PFSK-1 (cell line): ENCODE results near the gene MAPK13.

ENCODE experiments used
- FOXP2 ChIP-seq: optimal IDR thresholded peaks from 2 replicates; pipeline ENCODE3; 2011; ENCODE audit warnings: borderline replicate concordance, control low read depth, inconsistent platforms; ENCODE audit not compliant: insufficient read depth; ENCODE audit errors: extremely low read length, extremely low read depth
- POLR2AphosphoS5 ChIP-seq: IDR thresholded peaks from 2 replicates; pipeline ENCODE4 v1.6.1; 2012; ENCODE audit warnings: low read depth, mild to moderate bottlenecking, control low read depth, low read length, moderate library complexity
- REST ChIP-seq, 2 experiments: IDR thresholded peaks; 2 replicates each; pipeline versions ENCODE4 v1.6.1 to v1.8.0; 2011 to 2012; ENCODE audit warnings: low read depth in 2 of 2, low read length in 2 of 2, control low read depth in 1 of 2, inconsistent platforms in 1 of 2, mild to moderate bottlenecking in 1 of 2, moderate library complexity in 1 of 2; ENCODE audit not compliant: insufficient read depth in 1 of 2
- TAF1 ChIP-seq: IDR thresholded peaks from 2 replicates; pipeline ENCODE4 v1.6.1; 2012; ENCODE audit warnings: low read length, control low read depth, borderline replicate concordance; ENCODE audit not compliant: insufficient read depth

- TF ChIP-seq TAF1 = no peak
- TF ChIP-seq REST (IDR thresholded peaks at IDR 0.05; ENCODE audit: insufficient read depth in 1 of 2, low read depth in 2 of 2, low read length in 2 of 2) = no peak
- TF ChIP-seq POLR2AphosphoS5 = no peak
- no peak for TF ChIP-seq FOXP2
Measured at GRCh38 chr6:36139991-36140710, 9.8 kb downstream of the MAPK13 start.
